Activated CD8-positive, alpha-beta memory T cell treated with anti-CD3 and anti-CD28 coated beads for 48 hours (primary cell): ENCODE results near the gene ARL5C.
"Not testable (repeated sequence)": the region's sequence is repeated elsewhere in the genome, so short reads cannot be mapped to it uniquely, and the experiment has no call there.

Experiments
- DNase-seq, 3 experiments: peaks; one replicate each; pipeline ENCODE4 v3.0.0-alpha.2; 2020; ENCODE audit warnings: low read depth in 2 of 3, low spot score in 2 of 3

Gene ARL5C

GRCh38 chr17:39168503-39168902, 2.5 kb upstream of the ARL5C start:
- not testable (repeated sequence) for DNase-seq

DNA sequence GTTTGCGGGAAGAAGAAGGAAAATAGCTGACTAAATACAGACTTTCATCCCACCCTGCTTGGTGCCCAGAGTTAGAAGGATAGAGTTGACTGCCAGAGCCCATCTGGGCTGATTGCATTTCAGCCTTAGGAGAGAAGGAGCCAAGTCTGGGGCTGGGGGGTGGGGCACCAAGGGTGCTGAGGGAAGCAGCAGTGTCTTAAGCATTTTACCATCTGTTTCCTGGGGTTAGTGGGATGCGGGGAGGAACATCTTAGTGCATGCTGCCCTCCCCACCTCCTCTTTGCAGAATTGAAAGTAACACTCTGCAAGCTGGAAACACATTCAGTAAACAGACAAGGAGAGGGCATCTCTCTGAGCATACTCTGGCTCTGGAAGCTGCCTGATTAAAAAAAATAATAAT, 1.5 kb upstream of the ARL5C start:
- no peak for DNase-seq

- DNase-seq, result no peak
Measured at GRCh38 chr17:39166437-39167335, 725 bp upstream of the ARL5C start.

GRCh38 chr17:39165178-39165840, 652 bp downstream of the ARL5C start:
- no peak for DNase-seq

- DNase-seq, result peak; percentile 52 to 65 (median 56)
Measured at GRCh38 chr17:39164675-39165143, 1.3 kb downstream of the ARL5C start.

- DNase-seq, result no peak
Measured at GRCh38 chr17:39161962-39162361, 4.0 kb downstream of the ARL5C start.

GRCh38 chr17:39158623-39159022, 7.3 kb downstream of the ARL5C start:
- no peak for DNase-seq

GRCh38 chr17:39156491-39156890, 9.5 kb downstream of the ARL5C start:
- DNase-seq, result no peak

DNA sequence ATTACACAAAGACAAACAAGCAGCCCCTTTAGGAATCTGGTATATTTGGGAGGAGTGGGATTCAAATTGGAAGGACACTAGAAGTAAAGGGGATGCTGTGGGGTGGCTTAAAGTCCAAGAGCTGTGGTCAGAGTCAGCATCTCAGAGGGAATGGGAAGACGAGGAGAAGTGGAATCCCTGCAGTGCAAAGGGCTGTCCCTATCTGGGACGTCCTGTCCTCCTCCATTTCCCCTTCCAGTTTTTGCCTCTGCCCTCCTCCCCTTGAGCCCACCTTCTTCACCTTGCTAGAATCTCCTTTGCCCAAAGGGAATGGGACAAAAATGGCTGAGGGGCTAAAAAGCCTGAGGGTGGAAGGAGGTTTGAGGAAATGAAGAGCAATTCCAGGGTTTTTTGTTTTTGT, 10.3 kb downstream of the ARL5C start:
- DNase-seq, result no peak

GRCh38 chr17:39153599-39154051, 12.3 kb downstream of the ARL5C start:
- DNase-seq, result peak; percentile 78 to 100 (median 100)

DNA sequence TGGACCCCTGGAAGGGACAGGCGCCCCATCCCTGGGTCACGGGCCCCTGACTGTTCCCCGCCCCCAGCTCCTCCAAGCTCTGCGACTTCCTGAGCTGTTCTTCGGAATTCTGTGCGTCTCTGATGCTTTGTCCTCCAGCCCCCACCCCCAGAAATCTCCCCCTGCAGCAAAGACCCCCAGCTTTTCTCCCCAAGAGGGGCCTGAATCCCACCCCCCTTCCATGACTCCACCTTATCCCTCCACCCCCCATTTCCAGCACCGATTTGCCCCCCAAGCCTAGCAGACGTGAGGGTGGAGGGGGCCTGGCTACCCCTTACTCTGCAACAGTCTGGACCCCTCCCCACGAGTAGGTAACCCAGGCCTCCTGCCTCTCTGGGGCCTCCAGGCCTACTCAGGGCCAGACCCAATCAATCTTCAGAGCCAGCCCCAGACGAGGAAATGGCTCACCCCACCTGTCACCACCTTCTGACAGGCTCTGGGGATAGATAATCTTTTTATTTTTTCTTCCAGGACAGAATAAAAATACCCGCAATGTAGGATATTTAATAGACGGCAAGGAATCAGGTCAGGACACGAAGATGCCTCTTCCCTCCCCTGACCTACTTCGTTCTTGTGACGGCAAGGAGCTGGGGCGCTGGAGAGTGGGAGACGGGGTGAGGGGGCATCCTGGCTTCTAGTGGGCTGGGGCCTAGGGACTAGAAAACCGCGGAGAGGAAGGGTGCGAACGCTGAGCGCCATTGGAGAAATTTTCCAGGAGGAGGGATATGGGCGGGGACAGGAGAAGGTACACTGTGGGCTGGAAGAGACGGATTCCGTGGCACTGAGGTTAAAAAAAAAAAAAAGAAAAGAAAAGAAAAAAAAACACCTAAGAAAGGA, 13.8 kb downstream of the ARL5C start:
- DNase-seq, result no peak

GRCh38 chr17:39151150-39151942, 14.6 kb downstream of the ARL5C start, which contains the start of gene PLXDC1:
Gene PLXDC1 (minus strand): TSS chr17:39151637. CDS start chr17:39151437, 200 bp downstream.
- DNase-seq, result no peak

GRCh38 chr17:39150795-39151149, 15.2 kb downstream of the ARL5C start:
- no peak for DNase-seq

DNA sequence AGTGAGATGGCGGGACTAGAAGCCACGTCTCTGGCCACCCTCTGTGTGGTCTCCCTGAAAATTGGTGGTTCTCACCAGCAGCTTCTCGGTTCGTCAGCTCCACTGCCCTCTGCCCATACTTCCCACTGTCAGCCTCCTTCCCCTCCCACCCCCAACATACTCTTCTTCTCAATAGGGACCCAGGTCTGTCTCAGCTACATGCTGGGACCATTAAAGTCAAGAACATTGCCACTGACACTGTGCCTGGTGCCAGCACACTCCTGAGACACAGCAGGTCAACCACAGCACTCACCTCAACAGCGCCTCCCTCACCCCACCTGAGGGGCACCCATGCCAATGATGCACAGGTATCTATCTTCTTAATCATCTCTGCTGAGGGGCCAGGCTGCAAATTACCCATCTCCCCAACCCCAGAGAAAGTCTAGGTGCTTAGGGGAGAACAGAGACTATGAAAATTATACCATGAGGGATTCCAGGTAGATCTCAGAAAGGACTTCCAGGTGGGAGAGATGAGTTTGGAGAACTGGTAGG, 15.8 kb downstream of the ARL5C start:
- DNase-seq, result no peak

GRCh38 chr17:39147221-39148185, 18.5 kb downstream of the ARL5C start:
- no peak for DNase-seq

- no peak for DNase-seq
Measured at GRCh38 chr17:39146273-39146672, 19.7 kb downstream of the ARL5C start.

- no peak for DNase-seq
Measured at GRCh38 chr17:39145143-39145542, 20.8 kb downstream of the ARL5C start.

DNA sequence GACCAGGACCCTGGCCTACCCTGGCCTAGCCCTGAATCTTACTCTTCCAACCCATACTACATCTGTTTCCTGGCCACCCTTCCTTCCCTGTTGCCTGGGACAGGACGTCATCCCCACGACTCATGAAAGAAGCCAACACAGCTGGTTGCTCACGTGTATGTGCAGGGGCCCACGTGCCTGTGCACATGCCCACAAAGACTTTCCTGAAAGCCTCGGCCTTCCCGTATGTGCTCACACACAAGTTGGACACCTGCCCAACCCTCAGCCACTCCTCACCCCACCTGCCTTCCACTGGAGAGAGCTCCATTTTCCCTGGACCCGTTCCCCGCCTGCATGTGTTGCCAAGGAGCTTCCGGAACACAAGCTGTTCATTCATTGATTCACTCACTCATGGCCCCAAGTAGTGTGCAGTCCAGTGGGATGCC, 21.5 kb downstream of the ARL5C start:
- no peak for DNase-seq

- no peak for DNase-seq
Measured at GRCh38 chr17:39143552-39144093, 22.3 kb downstream of the ARL5C start.
